ENCODE measurements around the gene LDB2. TPM values are rescaled to one million over a fixed set of nuclear protein-coding genes. Genes with fewer than 3 reads are reported as not detected.

The LDB2 gene
- total RNA-seq, 1 experiment from 2014 or later = not detected

GRCh38 chr4:16860516-16860915, 37.9 kb downstream of the LDB2 start:
- no peak overlapping the region for H3K4me3 Mint-ChIP-seq (ENCODE audit: low read depth, unreplicated experiment)

GRCh38 chr4:16859031-16859430, 39.4 kb downstream of the LDB2 start:
- Mint-ChIP-seq H3K36me3 (ENCODE audit: insufficient read depth, unreplicated experiment) (no peaks in the 10 kb centered on the region), H3K4me3 (ENCODE audit: low read depth, unreplicated experiment) (no peak overlapping the region), H3K27me3 (ENCODE audit: unreplicated experiment) (no peaks in the 10 kb centered on the region), H3K9me3 (ENCODE audit: low read depth, unreplicated experiment) (no peaks in the 10 kb centered on the region), H3K4me1 (ENCODE audit: low read depth, unreplicated experiment) (no peaks in the 10 kb centered on the region), H3K27ac (ENCODE audit: unreplicated experiment) (no peak overlapping the region)
- TF ChIP-seq CTCF (IDR thresholded peaks at IDR 0.05; ENCODE audit: unreplicated experiment) = no peak
- no TSS peak for BruUV-seq (replicated peaks)
- CTCF ChIA-PET = no interaction called here
- no peak for DNase-seq
- intact Hi-C loops (cut with micrococcal nuclease; ENCODE audit: unreplicated experiment) = no loop called here

More at GRCh38 chr4:16860516-16860915, 37.9 kb downstream of the LDB2 start:
- intact Hi-C loops (cut with micrococcal nuclease; ENCODE audit: unreplicated experiment) = no loop called here
- Mint-ChIP-seq H3K36me3 (ENCODE audit: insufficient read depth, unreplicated experiment) (no peaks in the 10 kb centered on the region), H3K4me1 (ENCODE audit: low read depth, unreplicated experiment) (no peaks in the 10 kb centered on the region), H3K9me3 (ENCODE audit: low read depth, unreplicated experiment) (no peaks in the 10 kb centered on the region), H3K27ac (ENCODE audit: unreplicated experiment) (no peak overlapping the region), H3K27me3 (ENCODE audit: unreplicated experiment) (no peaks in the 10 kb centered on the region)
- no peak for DNase-seq
- CTCF ChIA-PET = interaction anchor here (0.6 kb wide), 1 partner anchor 38 kb away, joined by 4 read pairs; no protein-coding TSS in a partner anchor
- no peak for TF ChIP-seq CTCF (IDR thresholded peaks at IDR 0.05; ENCODE audit: unreplicated experiment)
- BruUV-seq (replicated peaks) = no TSS peak

- no peak for DNase-seq
- H3K27ac Mint-ChIP-seq (ENCODE audit: unreplicated experiment) = no peak overlapping the region
- H3K9me3 Mint-ChIP-seq (ENCODE audit: low read depth, unreplicated experiment) = no peaks in the 10 kb centered on the region
- intact Hi-C loops (cut with micrococcal nuclease; ENCODE audit: unreplicated experiment) = no loop called here
- BruUV-seq (replicated peaks) = no TSS peak
- no peaks in the 10 kb centered on the region for H3K27me3 Mint-ChIP-seq (ENCODE audit: unreplicated experiment)
- H3K4me1 Mint-ChIP-seq (ENCODE audit: low read depth, unreplicated experiment) = no peaks in the 10 kb centered on the region
- TF ChIP-seq CTCF (IDR thresholded peaks at IDR 0.05; ENCODE audit: unreplicated experiment) = no peak
- no peak overlapping the region for H3K4me3 Mint-ChIP-seq (ENCODE audit: low read depth, unreplicated experiment)
- no peaks in the 10 kb centered on the region for H3K36me3 Mint-ChIP-seq (ENCODE audit: insufficient read depth, unreplicated experiment)
- CTCF ChIA-PET = no interaction called here
Measured at GRCh38 chr4:16858275-16858752, 40.1 kb downstream of the LDB2 start.

- intact Hi-C loops (cut with micrococcal nuclease; ENCODE audit: unreplicated experiment) = no loop called here
- DNase-seq = no peak
- Mint-ChIP-seq H3K4me3 (ENCODE audit: low read depth, unreplicated experiment) (no peak overlapping the region), H3K27ac (ENCODE audit: unreplicated experiment) (no peak overlapping the region), H3K9me3 (ENCODE audit: low read depth, unreplicated experiment) (no peaks in the 10 kb centered on the region), H3K36me3 (ENCODE audit: insufficient read depth, unreplicated experiment) (no peaks in the 10 kb centered on the region), H3K4me1 (ENCODE audit: low read depth, unreplicated experiment) (no peaks in the 10 kb centered on the region), H3K27me3 (ENCODE audit: unreplicated experiment) (no peaks in the 10 kb centered on the region)
- CTCF ChIA-PET = no interaction called here
- no peak for TF ChIP-seq CTCF (IDR thresholded peaks at IDR 0.05; ENCODE audit: unreplicated experiment)
- BruUV-seq (replicated peaks) = no TSS peak
Measured at GRCh38 chr4:16857425-16857824, 41.0 kb downstream of the LDB2 start.

Data from Calu3 (cell line).